ENCODE results near the gene GPM6B.

The GPM6B gene, protein sequence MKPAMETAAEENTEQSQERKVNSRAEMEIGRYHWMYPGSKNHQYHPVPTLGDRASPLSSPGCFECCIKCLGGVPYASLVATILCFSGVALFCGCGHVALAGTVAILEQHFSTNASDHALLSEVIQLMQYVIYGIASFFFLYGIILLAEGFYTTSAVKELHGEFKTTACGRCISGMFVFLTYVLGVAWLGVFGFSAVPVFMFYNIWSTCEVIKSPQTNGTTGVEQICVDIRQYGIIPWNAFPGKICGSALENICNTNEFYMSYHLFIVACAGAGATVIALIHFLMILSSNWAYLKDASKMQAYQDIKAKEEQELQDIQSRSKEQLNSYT

DNA sequence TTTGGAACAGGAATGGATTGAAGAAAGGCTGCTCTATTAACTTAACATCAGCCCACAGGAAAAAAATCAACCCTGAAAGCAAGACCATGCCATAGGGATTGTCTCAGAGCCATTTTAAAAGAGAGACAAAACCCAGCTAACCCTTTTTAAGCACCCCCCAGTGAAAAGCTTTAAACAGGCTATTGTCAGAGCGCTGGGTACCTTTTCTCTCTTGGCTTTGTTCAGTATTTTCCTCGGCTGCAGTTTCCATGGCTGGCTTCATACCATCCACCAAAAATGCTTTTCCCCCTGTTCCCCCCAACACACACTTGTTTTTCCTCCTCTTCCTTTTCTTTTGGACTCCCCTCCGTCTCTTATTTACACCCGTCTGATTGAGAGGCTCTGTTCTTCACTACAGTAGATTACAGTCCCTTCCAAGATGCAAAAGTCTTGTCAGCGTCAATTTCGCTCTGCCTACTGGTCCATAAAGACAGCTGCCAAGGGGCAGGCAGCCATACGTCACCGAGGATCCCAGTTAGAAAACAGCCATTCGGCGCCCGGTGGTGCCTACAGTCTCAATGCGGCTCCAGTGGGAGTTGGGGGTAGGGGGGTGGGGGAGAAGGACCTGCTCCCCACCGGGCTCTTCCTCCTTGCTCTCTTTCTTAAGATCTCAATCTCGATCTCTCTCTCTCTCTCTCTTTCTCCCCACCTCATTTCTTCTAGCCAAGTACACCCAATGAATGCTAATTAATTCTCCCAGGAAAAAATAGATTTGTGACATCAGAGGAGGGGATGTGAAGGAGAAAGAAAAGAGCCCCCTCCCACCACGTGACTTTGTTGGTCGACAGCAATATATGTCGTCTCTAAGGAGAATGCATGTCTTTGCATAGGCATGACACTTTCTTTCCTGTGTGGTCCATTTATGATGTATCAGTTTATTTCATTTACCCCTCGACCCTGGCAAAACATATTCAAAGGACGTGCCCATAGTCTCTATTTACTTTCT lies at the start of gene GPM6B:
Gene GPM6B (minus strand): TSS at position 451 of the 985 bp plus-strand sequence. CDS start 189 bp downstream, at position 262.
- DNase-seq (ENCODE audit: low read depth, low spot score), result no peak

DNA sequence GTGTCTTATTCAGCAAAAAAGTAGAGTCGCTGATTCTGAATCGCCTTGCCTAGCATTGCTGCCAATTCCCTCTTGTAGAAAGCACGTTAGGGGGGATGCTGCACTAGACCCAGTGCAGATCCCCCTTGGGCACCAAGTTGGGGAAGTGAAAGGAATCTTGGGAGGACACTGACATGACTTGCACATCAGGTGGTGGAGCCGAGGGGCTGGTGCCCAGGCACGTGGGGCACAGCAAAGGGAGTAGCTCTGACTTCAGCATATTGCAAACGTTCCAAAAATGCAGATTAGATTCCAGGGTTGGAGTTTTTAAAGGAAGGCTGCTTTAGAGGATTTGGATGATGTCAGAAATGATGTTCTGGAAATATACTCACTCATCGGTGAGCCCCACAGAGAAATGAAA lies 47.4 kb upstream of the GPM6B start:
- no peak for DNase-seq (ENCODE audit: low read depth, low spot score)

DNA sequence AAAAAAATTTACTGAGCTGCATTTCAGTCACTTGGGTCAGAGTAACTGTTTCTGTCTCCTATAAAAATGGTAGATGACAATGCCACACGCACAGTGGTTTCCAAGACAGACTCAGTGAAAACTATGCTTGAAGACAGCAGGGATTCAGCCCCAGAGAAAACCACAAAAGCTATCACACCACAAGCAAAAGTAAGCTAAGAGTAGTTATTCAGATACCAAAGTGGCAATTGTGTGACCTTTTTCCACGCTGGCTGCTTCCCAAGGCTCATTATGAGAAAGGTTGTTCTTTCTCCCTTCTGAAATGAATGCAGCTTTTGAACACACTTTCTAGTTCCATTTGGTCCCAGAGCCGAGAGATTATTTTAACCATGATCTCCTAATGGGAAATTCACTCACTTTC lies 46.4 kb upstream of the GPM6B start:
- no peak for DNase-seq (ENCODE audit: low read depth, low spot score)

DNA sequence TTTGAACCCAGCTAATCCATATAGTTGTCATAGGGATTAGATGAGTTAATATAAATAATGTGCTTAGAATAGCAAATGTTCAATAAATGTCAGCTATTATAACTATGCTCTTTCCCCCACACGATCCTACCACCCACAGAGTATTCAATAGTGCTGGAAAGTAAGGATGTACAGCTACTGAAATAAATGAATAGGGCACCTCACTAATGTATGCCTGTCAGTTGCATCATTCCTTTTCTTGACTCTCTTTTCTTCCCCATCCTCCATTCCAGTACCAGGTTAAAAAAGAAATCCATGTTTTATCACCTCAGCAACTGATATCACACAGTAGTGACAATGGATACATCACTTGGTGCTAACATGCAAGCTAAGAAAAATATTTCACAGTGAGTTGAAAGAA lies 42.8 kb upstream of the GPM6B start:
- no peak for DNase-seq (ENCODE audit: low read depth, low spot score)

DNA sequence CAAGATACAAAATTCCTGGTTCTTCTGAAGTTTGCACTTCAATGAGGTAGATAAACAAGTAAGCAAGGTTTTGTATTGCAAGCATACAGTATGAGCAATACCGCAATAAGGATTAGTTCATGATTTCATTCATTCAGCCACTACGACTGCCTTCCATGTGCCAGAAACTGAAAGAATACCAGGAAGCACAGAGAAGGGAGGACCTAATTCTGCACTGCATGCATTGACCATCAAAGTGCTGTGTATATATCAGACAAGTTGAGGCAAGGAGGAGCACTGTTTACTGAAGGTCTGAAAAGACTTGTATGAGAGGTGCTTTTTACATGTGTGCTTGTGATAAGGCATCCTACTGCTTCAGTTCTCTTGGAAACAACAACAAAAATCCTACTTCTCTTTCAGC lies 40.9 kb upstream of the GPM6B start:
- no peak for DNase-seq (ENCODE audit: low read depth, low spot score)

DNA sequence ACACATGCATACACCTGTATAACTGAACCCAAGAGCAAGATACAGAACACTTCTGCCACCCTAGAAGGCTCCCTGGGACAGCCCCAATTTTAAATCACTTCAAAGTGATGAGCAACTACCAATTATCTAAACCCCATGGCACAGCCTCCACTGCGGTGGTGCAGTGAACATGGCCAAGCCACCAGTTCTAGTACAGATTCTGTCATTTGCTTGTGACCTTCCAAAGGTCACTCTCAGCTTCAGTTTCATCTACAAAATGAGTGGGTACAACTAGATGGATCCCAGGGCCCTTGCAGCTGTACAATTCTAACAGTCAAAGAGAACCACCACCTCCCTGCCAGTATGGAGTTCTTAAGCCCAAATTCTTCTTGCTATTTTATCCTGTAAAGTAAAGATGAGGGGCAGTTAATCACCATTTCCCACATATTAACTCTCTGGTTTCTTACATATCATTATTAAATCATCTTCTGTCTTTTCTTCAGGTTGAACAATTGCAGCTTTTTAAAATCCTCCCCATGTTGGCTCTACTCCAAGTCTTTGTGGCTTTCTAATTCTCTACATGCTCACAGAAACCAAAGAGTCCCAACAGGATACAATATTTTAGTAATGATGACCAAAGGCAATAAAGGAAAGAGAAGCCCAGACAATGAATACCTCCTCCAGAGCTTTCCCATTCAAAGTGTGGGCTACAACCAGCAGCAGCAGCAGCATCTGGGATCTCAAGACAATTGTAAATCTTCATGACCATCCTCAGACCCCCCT lies 39.0 kb upstream of the GPM6B start:
- DNase-seq (ENCODE audit: low read depth, low spot score), result no peak

DNA sequence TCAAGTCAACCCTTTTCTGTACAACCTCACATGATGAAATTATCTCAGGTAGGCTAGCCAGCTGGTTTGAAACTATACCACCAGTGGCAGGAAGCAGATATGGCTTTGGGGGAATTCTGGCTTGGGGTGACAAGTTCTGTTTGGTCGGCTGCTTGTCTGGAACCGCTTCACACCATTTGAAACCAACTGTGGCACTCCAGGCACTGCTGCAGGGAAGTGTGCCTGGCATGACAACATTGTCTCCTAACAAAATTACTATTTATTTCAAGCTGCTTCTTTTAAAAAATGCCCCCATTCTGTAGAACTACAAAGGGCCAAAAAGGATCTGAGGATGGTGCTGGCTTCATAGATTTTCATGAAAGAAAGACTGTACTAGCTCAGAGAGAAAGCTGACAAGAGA lies 37.1 kb upstream of the GPM6B start:
- DNase-seq (ENCODE audit: low read depth, low spot score), result no peak

DNA sequence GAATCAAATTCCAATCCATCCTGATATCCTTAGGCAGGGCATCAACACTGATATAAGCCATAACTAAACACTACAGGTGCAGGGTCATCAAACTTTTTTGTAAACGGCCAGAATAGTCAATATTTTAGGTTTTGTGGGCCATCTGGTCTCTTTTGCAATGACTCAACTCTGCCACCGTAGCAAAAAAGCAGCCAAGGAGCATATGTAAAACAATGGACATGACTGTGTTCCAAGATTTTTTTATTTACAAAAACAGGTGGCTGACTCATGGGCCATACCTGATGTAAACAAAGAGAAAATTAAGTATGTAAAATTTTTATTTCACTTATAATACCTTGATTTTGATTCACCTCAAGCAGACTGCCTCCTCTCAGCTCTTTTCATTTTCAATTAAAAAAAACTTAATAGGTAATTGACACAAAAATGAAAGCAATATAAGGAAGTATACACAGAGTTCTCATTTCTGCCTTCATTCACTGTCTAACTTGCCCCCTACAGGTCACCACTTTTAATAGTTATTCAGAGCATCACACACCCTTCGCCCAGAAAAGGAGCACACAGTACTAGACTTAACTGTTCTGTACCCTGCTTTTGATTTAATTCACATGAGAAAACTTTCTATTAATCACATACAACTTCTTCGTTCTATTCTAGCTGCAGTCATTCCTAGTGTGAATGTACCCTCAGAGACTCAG lies 35.3 kb upstream of the GPM6B start:
- no peak for DNase-seq (ENCODE audit: low read depth, low spot score)

DNA sequence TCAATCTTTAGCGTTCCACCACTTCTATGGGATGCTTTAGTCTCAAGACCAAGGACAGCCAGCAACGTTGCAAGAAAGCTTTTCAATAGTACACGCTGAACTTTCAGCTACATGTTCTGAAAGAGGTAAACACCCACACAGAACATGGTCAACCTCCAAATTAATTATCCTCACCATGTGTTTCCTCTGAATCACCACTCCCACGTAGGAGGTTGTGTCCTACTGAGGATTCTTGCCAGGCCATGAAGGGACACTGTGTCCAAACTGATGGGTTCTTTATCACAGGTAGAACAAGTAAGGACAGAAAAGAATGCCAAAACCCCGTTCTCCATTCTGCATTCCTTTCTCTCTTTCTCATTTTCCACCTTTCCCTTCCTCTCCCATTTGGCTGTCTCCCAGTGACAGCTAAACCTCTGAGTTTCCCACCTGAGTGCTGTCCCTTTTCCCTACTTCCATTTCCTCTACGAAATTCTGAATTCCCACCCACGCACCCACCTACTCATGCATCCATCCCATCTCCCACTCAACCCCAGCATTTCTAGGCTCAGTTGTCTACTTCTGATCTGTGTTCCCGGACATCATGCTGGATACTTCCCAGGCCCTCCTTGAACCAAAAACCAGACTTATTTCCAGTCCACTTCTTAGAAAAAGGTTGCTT lies 29.0 kb upstream of the GPM6B start:
- DNase-seq (ENCODE audit: low read depth, low spot score), result no peak

DNA sequence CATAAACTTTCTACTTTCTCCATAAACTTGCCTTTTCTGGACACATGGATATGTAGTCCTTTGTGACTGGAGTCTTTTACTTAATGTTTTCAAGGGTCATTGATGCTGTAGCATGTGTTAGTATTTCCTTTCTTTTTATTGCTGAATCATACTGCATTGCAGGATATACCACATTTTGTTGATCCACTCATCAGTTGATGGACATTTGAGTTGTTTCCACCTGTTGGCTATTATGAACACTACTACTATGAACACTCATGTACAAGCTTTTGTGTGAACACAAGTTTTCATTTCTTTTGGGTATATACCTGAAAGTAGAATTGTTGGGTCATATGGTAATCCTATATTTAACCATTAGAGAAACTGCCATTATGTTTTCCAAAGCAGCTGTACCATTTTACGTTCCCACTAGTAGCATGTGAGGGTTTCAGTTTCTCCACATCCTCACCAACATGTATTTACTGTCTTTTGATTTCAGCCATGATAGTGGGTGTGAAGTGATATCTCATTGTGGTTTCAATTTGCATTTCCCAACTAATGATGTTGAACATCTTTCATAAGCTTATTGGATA lies 26.3 kb upstream of the GPM6B start:
- DNase-seq (ENCODE audit: low read depth, low spot score), result no peak

DNA sequence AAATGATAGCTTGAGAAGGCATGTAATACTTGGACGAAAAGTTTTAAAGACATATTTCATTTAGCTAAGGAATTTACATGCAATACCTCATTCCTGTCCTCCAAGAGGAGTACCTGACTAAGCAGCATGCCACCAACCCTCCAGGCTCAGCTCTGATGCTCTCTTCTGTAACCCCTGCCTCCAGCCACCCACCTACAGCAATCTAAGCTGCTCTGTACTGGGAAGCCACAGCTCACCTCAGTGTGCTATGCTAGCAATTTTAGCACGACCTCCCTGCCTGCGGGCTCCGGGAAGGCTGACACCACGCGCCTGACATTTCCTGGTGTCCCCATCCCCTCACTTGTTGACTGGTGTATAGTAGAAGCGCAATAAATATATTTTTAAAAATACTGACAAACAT lies 23.2 kb upstream of the GPM6B start:
- DNase-seq (ENCODE audit: low read depth, low spot score), result no peak

DNA sequence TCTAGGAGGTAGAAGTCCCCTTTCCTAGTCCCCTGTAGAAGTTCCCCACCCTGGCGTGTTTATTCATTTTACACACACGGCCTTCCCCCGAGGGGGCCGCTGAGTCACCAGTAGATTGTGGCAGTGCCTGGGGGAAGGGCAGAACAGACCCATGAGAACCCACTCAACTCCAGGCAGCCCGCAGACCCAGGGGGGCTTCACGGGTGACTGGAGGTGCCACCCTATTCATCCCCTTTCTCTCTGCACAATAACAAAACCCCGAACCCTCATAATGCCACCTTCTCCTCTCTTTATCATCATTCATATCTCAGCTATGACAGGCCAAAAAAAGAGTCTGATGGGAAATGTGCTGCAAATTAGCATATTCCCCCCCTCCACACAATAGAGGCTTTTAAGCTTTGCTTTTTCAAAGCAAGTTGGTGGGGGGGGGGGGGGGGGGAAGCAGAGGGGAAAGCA lies 20.4 kb upstream of the GPM6B start:
- DNase-seq (ENCODE audit: low read depth, low spot score), result no peak

DNA sequence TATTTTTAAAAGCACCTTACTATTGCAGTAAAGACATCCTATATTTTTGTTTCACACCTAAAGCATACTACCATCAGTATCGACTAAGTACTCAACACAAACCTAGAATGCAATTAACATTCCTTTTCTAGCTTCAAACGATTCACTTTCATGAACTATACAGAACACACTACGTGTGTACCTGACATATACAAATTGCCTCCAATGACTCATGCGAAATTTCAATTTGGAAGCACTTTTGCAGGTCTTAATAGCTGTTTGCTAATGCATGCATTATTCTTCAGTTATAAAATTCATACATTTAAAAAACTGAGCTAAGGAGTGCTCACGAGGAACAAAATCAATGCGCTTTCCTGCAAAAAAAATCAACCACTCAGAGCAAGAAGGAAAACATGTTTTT lies 19.7 kb upstream of the GPM6B start:
- no peak for DNase-seq (ENCODE audit: low read depth, low spot score)

DNA sequence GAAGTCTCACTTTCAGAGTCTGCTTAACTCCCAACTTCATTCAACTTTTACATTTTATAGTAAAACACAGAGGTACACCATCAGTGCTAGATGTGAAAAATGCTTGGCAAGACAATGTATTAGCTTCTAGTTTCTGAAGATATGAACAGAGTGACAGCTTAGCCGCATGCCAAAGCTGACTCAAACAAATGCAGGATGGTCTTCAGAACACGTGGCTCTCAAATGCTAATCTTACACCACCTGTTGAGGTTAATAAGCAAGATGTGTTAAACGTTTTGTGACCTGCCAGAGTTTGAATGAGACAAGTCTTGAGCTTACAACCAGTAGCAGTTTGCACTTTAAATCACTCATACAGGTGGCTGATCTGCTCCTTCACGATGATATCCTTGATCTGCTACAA lies 18.9 kb upstream of the GPM6B start:
- no peak for DNase-seq (ENCODE audit: low read depth, low spot score)

DNA sequence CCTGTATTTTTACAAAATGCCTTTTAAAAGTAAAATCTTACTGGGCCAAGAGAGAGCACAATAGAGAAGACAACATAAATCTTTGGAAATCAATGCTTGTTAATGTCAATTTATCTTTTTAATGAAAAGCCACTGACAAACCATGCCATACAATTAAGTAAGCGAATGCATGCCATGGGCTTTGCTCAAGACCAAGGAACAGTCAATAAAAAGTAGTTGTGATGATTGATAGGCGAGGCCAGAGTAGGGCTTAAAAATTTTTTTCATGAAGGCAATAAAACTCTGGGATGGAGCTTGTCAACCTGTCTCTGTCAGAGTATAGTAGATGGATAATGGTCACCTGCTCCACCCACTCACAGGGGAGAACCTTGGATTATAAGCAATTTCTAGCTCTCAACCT lies 17.5 kb upstream of the GPM6B start:
- no peak for DNase-seq (ENCODE audit: low read depth, low spot score)

DNA sequence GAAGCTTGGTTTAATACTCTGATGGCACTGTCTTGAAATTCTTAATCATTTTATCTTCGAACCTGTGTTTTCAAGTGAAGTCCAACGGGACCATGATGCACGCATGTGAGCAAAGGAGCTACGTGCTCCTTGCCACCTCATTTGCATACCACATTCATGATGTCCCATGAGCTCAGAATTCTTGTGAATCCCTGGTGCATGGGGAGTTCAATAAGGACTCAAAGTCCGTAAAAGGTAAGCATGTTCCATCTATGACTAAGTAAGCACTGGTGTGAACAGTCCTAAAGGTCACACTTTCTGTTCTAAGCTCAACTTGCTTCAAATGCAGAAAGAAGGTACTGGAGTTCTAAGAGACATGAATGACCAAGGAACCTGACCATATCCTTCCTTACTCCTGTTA lies 13.1 kb upstream of the GPM6B start:
- DNase-seq (ENCODE audit: low read depth, low spot score), result no peak

DNA sequence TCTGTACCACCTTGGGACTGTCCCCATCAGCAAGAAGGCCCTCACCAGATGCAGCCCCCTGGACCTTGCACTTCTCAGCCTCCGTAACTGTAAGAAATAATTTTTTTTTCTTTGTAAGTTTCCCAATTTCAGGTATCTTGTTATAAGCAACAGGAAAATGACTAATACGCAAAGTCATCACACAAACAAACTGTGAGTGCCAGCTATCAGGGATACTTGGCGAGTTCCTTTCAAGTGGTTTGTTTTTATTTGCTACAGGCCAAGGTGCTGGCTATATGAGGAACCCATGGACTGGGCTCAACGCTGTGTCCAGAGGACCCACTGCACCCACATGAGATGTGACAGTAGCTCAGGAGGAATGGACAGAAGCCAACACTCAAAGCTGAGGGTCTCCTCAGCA lies 11.5 kb upstream of the GPM6B start:
- DNase-seq (ENCODE audit: low read depth, low spot score), result no peak

DNA sequence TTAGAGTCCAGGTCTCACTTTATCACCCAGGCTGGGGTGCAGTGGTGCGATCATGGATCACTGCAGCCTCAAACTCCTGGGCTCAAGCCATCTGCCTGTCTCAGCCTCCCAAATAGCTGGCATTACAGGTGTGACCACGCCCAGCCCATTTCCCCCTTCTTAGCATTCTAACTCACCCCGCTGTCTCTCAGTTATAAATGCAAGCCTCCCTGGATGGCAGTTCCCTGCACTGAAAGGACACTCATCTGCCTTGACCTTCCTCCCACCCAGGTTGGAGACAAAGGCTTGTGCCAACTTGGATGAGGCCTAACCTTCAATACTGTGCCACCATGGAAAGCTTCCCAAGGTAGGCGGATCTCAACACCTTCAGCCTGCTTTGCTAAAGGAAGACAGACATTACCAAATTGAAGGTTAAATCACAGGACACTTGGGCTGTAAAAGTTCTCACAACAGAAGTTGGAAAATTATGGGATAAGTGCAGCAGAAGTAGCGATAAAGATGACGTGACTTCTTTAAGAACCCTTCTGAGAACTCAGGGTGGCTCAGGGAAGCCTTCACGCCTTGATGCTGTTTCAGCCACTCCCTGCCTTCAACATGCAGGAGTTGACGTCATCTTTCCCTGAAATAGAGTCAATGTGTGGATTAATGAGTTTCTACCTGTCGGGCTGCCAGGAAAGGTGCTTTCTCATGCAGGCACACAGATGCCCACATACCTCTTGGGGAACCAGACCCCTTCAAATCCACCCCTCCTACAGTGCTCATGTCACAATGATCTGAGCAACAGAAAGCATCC lies 10.6 kb upstream of the GPM6B start:
- DNase-seq (ENCODE audit: low read depth, low spot score), result no peak

DNA sequence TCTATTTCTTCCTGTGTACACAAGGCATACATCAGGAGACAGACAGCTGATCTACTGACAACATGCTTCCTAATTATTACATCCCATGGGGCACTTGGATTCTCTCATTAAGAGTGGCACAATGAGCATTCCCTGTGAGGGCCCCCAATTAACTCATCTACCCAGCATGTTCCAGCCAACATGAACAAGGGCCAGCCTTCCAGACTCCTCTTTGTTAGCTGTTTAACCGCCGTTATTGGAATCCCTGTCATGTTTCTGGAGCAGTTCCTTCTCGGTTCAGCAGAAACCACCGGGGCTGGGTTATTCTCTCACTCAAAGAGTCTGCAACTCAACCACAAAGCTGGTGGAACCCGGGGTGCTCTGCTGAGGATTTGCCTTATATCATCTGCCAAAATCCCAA lies 9.9 kb upstream of the GPM6B start:
- no peak for DNase-seq (ENCODE audit: low read depth, low spot score)
